Measurements from ENCODE around the gene MAPK12. TPM values are rescaled to one million over a fixed set of nuclear protein-coding genes. Genes with fewer than 3 reads are reported as not detected.

Gene MAPK12
- total RNA-seq, 2 donors from 2014 or later, result 2.0 to 2.6 TPM

DNA sequence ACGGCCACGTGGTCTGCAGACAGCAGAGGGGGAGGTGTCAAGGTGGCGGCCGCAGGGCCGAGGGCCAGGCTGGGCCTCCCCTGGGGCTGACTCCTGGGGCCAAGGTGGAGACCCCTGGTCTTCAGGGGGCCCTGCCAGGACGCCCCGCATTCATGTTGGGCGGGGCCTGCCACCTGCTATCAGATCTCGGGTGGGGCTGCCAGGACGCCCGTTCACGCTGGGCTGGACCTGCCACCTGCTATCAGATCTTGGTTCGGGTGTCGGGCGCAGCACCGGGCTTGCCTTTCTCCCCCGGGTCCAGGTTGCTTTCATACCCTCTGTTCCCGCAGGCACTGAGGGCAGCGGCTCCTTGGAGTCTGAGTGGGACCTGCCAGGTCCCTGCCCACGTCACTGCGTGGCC is 24.8 kb upstream of the MAPK12 start:
- intact Hi-C loops (cut with DNase I), result no loop called here
- H3K36me3 ChIP-seq, result peaks cover 31% of the 10 kb centered on the region
- TF ChIP-seq, protein P1, sequence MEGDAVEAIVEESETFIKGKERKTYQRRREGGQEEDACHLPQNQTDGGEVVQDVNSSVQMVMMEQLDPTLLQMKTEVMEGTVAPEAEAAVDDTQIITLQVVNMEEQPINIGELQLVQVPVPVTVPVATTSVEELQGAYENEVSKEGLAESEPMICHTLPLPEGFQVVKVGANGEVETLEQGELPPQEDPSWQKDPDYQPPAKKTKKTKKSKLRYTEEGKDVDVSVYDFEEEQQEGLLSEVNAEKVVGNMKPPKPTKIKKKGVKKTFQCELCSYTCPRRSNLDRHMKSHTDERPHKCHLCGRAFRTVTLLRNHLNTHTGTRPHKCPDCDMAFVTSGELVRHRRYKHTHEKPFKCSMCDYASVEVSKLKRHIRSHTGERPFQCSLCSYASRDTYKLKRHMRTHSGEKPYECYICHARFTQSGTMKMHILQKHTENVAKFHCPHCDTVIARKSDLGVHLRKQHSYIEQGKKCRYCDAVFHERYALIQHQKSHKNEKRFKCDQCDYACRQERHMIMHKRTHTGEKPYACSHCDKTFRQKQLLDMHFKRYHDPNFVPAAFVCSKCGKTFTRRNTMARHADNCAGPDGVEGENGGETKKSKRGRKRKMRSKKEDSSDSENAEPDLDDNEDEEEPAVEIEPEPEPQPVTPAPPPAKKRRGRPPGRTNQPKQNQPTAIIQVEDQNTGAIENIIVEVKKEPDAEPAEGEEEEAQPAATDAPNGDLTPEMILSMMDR (IDR thresholded peaks at IDR 0.05), result no peak
- no peak overlapping the region for H3K4me3 ChIP-seq
- no peak overlapping the region for H3K9ac ChIP-seq (ENCODE audit: low read depth in 2 of 2, low read length in 2 of 2)
- H3K27ac ChIP-seq, result no peak overlapping the region
- no peaks in the 10 kb centered on the region for H3K27me3 ChIP-seq
- DNase-seq, result no peak
- H3K4me1 ChIP-seq, result no peaks in the 10 kb centered on the region
- H3K9me3 ChIP-seq, result no peaks in the 10 kb centered on the region

DNA sequence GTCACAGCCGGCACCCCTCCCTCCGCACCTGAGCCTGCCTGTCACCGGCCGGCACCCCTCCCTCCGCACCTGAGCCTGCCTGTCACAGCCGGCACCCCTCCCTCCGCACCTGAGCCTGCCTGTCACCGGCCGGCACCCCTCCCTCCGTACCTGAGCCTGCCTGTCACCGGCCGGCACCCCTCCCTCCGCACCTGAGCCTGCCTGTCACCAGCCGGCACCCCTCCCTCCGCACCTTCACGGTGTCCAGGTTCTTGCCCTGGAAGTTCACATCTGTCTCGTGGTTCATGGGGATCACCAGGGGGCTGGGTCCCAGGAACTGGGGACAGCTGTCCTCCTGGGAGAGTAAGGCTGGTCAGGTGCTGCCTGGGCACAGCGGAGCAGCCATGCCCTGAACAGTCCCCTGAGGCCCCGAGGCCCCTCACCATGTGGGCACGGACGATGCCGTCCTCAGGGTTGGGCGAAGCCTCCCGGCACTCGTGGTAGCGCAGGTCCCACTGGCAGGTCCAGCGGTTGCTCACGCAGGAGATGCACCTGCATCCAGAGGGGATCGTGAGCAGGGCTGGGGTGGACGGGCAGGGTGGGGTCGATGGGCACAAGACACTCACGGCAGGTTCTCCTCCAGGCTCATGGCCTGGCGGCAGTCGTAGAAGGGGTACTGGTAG is 24.2 kb upstream of the MAPK12 start:
- TF ChIP-seq, protein P1 (IDR thresholded peaks at IDR 0.05), result no peak
- H3K9ac ChIP-seq (ENCODE audit: low read depth in 2 of 2, low read length in 2 of 2), result no peak overlapping the region
- H3K4me3 ChIP-seq, result no peak overlapping the region
- no peaks in the 10 kb centered on the region for H3K9me3 ChIP-seq
- no peak overlapping the region for H3K27ac ChIP-seq
- no peaks in the 10 kb centered on the region for H3K4me1 ChIP-seq
- no peak for DNase-seq
- no peaks in the 10 kb centered on the region for H3K27me3 ChIP-seq
- intact Hi-C loops (cut with DNase I), result no loop called here
- peaks cover 37% of the 10 kb centered on the region for H3K36me3 ChIP-seq

DNA sequence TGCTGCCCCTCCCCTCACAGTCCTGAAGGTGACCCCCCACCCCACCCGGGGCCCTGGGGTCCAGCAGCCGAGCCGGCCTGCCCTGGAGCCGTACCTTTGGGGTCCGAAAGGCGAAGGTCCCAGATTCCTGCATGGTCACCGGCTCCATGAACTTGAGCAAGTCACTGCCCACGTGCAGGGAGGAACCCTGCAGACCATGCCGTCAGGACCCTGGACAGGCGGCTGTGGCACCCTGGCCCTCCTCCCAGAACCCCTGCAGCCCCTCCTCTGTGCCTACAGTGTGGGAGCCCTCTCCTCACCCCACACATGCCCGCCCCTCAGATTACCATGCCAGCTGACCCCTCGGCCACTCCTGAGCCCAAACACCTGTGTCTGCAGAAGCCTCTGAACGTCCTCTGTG is 23.0 kb upstream of the MAPK12 start:
- intact Hi-C loops (cut with DNase I), result no loop called here
- H3K4me1 ChIP-seq, result no peaks in the 10 kb centered on the region
- H3K27ac ChIP-seq, result no peak overlapping the region
- TF ChIP-seq, protein P1 (IDR thresholded peaks at IDR 0.05), result no peak
- DNase-seq, result no peak
- H3K36me3 ChIP-seq, result peaks cover 41% of the 10 kb centered on the region
- H3K4me3 ChIP-seq, result no peak overlapping the region
- no peak overlapping the region for H3K9ac ChIP-seq (ENCODE audit: low read depth in 2 of 2, low read length in 2 of 2)
- H3K27me3 ChIP-seq, result no peaks in the 10 kb centered on the region
- no peaks in the 10 kb centered on the region for H3K9me3 ChIP-seq

DNA sequence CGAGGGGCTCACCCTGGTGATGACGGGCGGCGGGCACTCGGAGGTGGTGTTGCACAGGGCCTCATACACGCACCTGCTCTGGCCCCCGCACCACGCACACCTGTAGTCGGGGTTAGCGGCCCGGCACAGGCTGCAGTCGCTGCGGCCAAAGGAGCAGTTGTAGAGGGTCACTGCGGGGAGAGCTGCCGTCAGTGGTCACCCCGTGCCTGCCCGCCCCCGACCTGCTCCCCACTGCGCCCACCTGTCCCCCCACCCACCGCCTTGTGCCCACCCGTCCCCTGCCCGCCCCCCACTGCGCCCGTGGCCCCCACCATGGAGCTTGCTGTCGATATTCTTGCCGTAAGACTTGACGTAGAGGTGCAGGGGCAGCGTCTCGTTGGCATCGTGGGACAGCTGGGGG is 22.3 kb upstream of the MAPK12 start:
- H3K9ac ChIP-seq (ENCODE audit: low read depth in 2 of 2, low read length in 2 of 2), result no peak overlapping the region
- H3K27ac ChIP-seq, result no peak overlapping the region
- no peaks in the 10 kb centered on the region for H3K4me1 ChIP-seq
- no peaks in the 10 kb centered on the region for H3K27me3 ChIP-seq
- H3K4me3 ChIP-seq, result no peak overlapping the region
- H3K9me3 ChIP-seq, result no peaks in the 10 kb centered on the region
- DNase-seq, result no peak
- intact Hi-C loops (cut with DNase I), result no loop called here
- TF ChIP-seq, protein P1 (IDR thresholded peaks at IDR 0.05), result no peak
- H3K36me3 ChIP-seq, result peaks cover 41% of the 10 kb centered on the region

DNA sequence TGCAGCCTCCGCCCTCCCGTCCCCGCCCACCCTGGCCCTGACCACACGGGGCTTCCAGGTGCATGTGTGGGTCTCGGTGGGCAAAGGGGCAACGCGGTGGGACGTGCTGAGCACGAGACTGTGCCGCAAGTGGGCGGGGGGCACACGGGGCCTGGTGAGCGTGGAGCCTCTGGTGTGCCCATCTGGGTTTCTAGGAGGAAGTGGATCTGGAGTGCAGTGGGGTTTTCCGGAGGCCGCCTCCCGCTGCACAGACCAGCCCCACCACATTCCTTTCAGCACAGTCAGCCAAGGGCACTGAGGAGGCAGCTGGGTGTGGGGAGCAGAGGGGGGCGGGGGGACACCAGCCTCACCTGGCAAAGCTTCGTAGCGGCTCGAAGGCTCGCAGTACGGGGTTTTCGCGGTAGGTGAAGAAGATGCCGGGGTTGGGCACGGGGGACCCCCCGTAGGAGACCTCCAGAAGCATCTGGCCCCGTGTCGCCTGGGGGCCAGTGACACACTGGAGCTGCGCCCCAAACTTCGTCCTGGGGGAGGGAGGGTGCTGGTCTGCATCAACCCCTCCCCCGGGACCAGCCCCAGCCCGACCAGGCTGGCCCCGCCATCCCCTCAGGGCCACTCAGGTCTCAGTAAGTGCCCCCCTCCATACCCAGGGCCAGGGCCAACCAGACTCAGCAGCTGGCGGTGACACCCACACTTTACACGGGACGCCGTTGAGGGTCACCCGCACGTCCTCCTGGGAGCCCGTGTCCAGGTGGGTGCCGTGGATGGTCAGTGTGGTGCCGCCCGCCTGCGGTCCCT is 21.1 kb upstream of the MAPK12 start:
- DNase-seq, result peak; percentile 77
- TF ChIP-seq, protein P1 (IDR thresholded peaks at IDR 0.05), result no peak
- Histone ChIP-seq H3K4me3 (no peak overlapping the region), H3K36me3 (peaks cover 43% of the 10 kb centered on the region), H3K4me1 (no peaks in the 10 kb centered on the region), H3K9me3 (no peaks in the 10 kb centered on the region), H3K27ac (no peak overlapping the region), H3K27me3 (no peaks in the 10 kb centered on the region), H3K9ac (ENCODE audit: low read depth in 2 of 2, low read length in 2 of 2) (no peak overlapping the region)
- intact Hi-C loops (cut with DNase I), result no loop called here

All from colonic mucosa (tissue), 4 donors.